Ectodermal cell (in vitro differentiated cells): ENCODE measurements around the gene TDP2.
"Not testable (repeated sequence)": the region's sequence is repeated elsewhere in the genome, so short reads cannot be mapped to it uniquely, and the experiment has no call there.

Experiments
- H3K27ac ChIP-seq: 2 replicates; pipeline ENCODE4 v1.7.0; 2013; ENCODE audit warnings: mild to moderate bottlenecking, low read depth, low read length; ENCODE audit not compliant: insufficient read depth, poor library complexity, severe bottlenecking
- H3K27me3 ChIP-seq: 2 replicates; pipeline ENCODE4 v1.7.0; 2013; ENCODE audit warnings: mild to moderate bottlenecking, low read length; ENCODE audit not compliant: insufficient read depth, control insufficient read depth, poor library complexity, severe bottlenecking
- H3K36me3 ChIP-seq: one replicate; pipeline ENCODE4 v1.7.0; 2013; ENCODE audit warnings: low read length; ENCODE audit not compliant: control insufficient read depth, insufficient read depth
- H3K4me1 ChIP-seq: one replicate; pipeline ENCODE4 v1.7.0; 2013; ENCODE audit warnings: low read length; ENCODE audit not compliant: control insufficient read depth, insufficient read depth
- H3K4me3 ChIP-seq: 2 replicates; pipeline ENCODE4 v1.7.0; 2013; ENCODE audit warnings: low read depth, low read length, control low read depth; ENCODE audit not compliant: insufficient read depth
- H3K9me3 ChIP-seq: 2 replicates; pipeline ENCODE4 v1.7.0; 2013; ENCODE audit warnings: mild to moderate bottlenecking, low read length, moderate library complexity; ENCODE audit not compliant: control insufficient read depth
- WGBS, 2 experiments: methylation state at CpG; one replicate each; pipeline ENCODE4 v1.1.7; 2013; ENCODE audit warnings: missing lambda C conversion rate in 2 of 2; 5-methylcytosine and 5-hydroxymethylcytosine counted together

Gene TDP2

DNA sequence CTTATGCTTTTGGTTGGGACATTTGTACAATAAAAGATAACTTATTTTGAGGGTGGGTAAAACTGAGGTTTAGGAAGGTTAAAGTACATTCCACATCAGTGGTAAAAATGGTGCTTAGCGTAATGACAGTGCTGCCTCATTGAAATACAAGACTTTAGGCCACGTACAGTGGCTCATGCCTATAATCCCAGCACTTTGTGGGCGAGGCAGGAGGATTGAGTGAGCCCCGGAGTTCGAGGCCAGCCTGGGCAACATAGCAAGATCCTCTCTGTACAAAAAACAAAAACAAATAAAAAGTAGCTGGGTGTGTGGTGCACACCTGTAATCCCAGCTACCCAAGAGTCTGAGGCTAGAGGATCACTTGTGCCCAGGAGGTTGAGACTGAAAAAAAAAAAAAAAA, 18.4 kb downstream of the TDP2 start:
- Histone ChIP-seq H3K27ac (no peak overlapping the region), H3K27me3 (peaks cover 22% of the 10 kb centered on the region), H3K4me3 (no peak overlapping the region), H3K9me3 (no peaks in the 10 kb centered on the region), H3K4me1 (no peaks in the 10 kb centered on the region), H3K36me3 (peaks cover 16% of the 10 kb centered on the region)
- 94 to 95% methylated on average over 5 of the region's 5 CpGs for WGBS, 2 experiments

GRCh38 chr6:24646771-24647170, 19.9 kb downstream of the TDP2 start:
- Histone ChIP-seq H3K27ac (no peak overlapping the region), H3K36me3 (peaks cover 7% of the 10 kb centered on the region), H3K9me3 (no peaks in the 10 kb centered on the region), H3K4me3 (no peak overlapping the region), H3K27me3 (peaks cover 22% of the 10 kb centered on the region), H3K4me1 (no peaks in the 10 kb centered on the region)
- WGBS, 2 experiments: 90 to 92% methylated on average over 8 of the region's 8 CpGs

DNA sequence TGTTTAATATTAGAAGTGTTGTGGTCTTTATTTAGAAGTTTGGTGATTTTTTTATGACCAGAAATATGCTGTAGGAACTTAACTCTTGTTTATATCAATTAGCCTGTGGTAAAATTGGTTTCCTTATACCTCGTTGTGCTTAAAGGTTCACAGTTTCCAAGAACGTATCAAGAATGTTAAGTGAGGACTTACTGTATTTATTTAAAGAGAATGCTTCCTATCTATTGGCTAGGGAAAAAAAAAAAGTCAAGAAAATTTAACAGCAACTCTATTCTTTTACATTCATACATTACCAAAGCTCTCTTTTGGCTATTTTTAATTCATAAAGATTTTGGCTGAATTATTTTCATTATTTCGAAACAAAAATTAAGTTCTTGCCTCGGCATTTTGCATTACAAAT, 22.3 kb downstream of the TDP2 start:
- H3K4me1 ChIP-seq: no peaks in the 10 kb centered on the region
- H3K27me3 ChIP-seq: peaks cover 22% of the 10 kb centered on the region
- H3K9me3 ChIP-seq: no peaks in the 10 kb centered on the region
- WGBS, 2 experiments: 93 to 96% methylated on average over 3 to 4 of the region's 4 CpGs
- no peak overlapping the region for H3K27ac ChIP-seq
- no peak overlapping the region for H3K4me3 ChIP-seq
- H3K36me3 ChIP-seq: no peaks in the 10 kb centered on the region

GRCh38 chr6:24643920-24644319, 22.8 kb downstream of the TDP2 start:
- Histone ChIP-seq H3K9me3 (no peaks in the 10 kb centered on the region), H3K36me3 (no peaks in the 10 kb centered on the region), H3K4me1 (no peaks in the 10 kb centered on the region), H3K27ac (no peak overlapping the region), H3K27me3 (peaks cover 22% of the 10 kb centered on the region), H3K4me3 (no peak overlapping the region)
- WGBS, 2 experiments: 85 to 87% methylated on average over 7 of the region's 7 CpGs

GRCh38 chr6:24642061-24642460, 24.6 kb downstream of the TDP2 start:
- peaks cover 22% of the 10 kb centered on the region for H3K27me3 ChIP-seq
- H3K4me1 ChIP-seq: no peaks in the 10 kb centered on the region
- H3K4me3 ChIP-seq: no peak overlapping the region
- no peaks in the 10 kb centered on the region for H3K9me3 ChIP-seq
- no peak overlapping the region for H3K27ac ChIP-seq
- H3K36me3 ChIP-seq: no peaks in the 10 kb centered on the region

- 91 to 94% methylated on average over 5 of the region's 5 CpGs for WGBS, 2 experiments
- H3K36me3 ChIP-seq, H3K27ac ChIP-seq, H3K9me3 ChIP-seq, H3K4me3 ChIP-seq, H3K4me1 ChIP-seq: not testable (repeated sequence)
- peaks cover 20% of the 10 kb centered on the region for H3K27me3 ChIP-seq
Observed at GRCh38 chr6:24640631-24641030, 26.1 kb downstream of the TDP2 start.

- Histone ChIP-seq H3K9me3 (no peaks in the 10 kb centered on the region), H3K4me1 (no peaks in the 10 kb centered on the region), H3K36me3 (no peaks in the 10 kb centered on the region), H3K27ac (no peak overlapping the region), H3K27me3 (peaks cover 15% of the 10 kb centered on the region), H3K4me3 (no peak overlapping the region)
- whole genome bisulfite sequencing, 2 experiments: 100% methylated on average over 1 of the region's 1 CpG; no CpG with 5 or more reads in 1 of the 2 experiments
Observed at GRCh38 chr6:24640166-24640565, 26.5 kb downstream of the TDP2 start.

GRCh38 chr6:24636681-24637080, 30.0 kb downstream of the TDP2 start:
- no peak overlapping the region for H3K4me3 ChIP-seq
- no peaks in the 10 kb centered on the region for H3K27me3 ChIP-seq
- H3K4me1 ChIP-seq: peaks cover 4% of the 10 kb centered on the region

GRCh38 chr6:24632573-24632972, 34.1 kb downstream of the TDP2 start:
- H3K4me3 ChIP-seq: no peak overlapping the region
- H3K27ac ChIP-seq: no peak overlapping the region
- H3K27me3 ChIP-seq: no peaks in the 10 kb centered on the region
- no peaks in the 10 kb centered on the region for H3K9me3 ChIP-seq
- no peaks in the 10 kb centered on the region for H3K36me3 ChIP-seq
- H3K4me1 ChIP-seq: peaks cover 9% of the 10 kb centered on the region
- 42 to 50% methylated on average over 1 of the region's 1 CpG for WGBS, 2 experiments

More at GRCh38 chr6:24636681-24637080, 30.0 kb downstream of the TDP2 start:
- Histone ChIP-seq H3K36me3 (no peaks in the 10 kb centered on the region), H3K9me3 (no peaks in the 10 kb centered on the region), H3K27ac (no peak overlapping the region)

DNA sequence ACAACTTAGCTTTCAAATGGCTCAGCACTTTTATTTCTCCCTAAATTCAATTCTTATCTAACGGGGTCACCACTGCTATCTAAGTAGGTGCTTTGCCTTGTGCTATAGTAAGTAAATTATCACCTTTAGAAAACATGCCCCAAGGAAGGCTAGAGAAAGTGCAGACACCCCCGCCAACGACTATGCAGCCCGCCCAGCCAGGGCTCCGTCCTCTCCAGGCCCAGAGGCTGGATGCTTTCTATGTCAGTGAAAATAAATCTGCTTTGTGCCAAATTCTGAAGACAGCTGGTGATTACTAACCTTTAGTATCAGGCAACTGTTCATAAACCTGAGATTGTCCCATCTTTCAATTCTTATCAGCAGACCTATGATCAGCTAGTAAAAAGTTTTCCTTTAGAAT, 35.0 kb downstream of the TDP2 start:
- Histone ChIP-seq H3K4me1 (peaks cover 9% of the 10 kb centered on the region), H3K27ac (no peak overlapping the region), H3K4me3 (no peak overlapping the region), H3K27me3 (no peaks in the 10 kb centered on the region), H3K36me3 (no peaks in the 10 kb centered on the region), H3K9me3 (no peaks in the 10 kb centered on the region)
- WGBS, 2 experiments: 70 to 80% methylated on average over 4 of the region's 5 CpGs

DNA sequence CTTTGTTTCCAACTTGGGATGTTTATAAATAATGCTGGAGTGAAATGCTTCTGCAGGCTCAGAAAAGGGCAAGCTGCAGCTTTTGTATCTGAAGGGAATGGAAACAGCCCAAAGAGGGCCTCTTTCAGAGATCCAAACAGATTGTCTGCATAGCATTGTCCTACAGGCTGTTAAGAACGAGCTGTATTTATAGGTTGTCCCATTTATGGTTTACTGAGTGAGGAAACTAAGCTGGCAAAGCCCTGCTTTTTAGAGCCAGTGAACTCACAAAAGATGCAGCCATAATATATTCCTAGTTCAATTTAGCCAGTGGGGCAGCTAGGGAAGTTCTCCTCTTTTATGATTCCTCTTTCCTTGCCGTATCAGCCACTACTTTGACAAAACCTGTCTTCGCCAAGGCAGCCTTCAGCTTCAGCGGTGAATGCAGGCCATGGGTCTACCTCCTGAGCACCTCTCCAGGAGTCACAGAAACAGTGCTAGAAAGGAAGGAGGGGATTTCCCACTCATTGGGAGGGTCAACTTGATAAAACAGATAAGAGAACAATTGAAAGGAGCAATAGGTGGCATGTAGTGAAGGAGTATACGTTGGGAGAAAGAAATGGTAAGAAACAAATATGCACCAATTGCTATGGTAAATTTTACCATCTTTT, 35.7 kb downstream of the TDP2 start:
- no peak overlapping the region for H3K27ac ChIP-seq
- H3K4me3 ChIP-seq: no peak overlapping the region
- peaks cover 9% of the 10 kb centered on the region for H3K4me1 ChIP-seq
- WGBS, 2 experiments: 54 to 57% methylated on average over 4 to 5 of the region's 5 CpGs
- no peaks in the 10 kb centered on the region for H3K27me3 ChIP-seq
- no peaks in the 10 kb centered on the region for H3K36me3 ChIP-seq
- H3K9me3 ChIP-seq: no peaks in the 10 kb centered on the region
